HG03558 (cell line): ENCODE data around the gene DYSF.
"Not testable (repeated sequence)": the region's sequence is repeated elsewhere in the genome, so short reads cannot be mapped to it uniquely, and the experiment has no call there.

Experiments used
- ATAC-seq: cut with Tn5 transposase; IDR thresholded peaks from one replicate; pipeline ENCODE4 v1.9.1; 2021; ENCODE audit warnings: moderate number of reproducible peaks; ENCODE audit not compliant: unreplicated experiment; ENCODE audit errors: extremely low read depth

Gene DYSF

GRCh38 chr2:71453404-71454220, at the start of gene DYSF:
TSS of gene DYSF (plus strand) at chr2:71453561.
- ATAC-seq: no peak

- no peak for ATAC-seq
Observed at GRCh38 chr2:71409611-71410010, 43.8 kb upstream of the DYSF start.

GRCh38 chr2:71410696-71411095, 42.7 kb upstream of the DYSF start:
- no peak for ATAC-seq

GRCh38 chr2:71416866-71417265, 36.5 kb upstream of the DYSF start:
- ATAC-seq: not testable (repeated sequence)

- no peak for ATAC-seq
Observed at GRCh38 chr2:71417300-71418202, 35.8 kb upstream of the DYSF start.

- no peak for ATAC-seq
Observed at GRCh38 chr2:71419145-71419544, 34.2 kb upstream of the DYSF start.

- ATAC-seq: no peak
Observed at GRCh38 chr2:71419976-71420375, 33.4 kb upstream of the DYSF start.

- no peak for ATAC-seq
Observed at GRCh38 chr2:71422786-71423185, 30.6 kb upstream of the DYSF start.

GRCh38 chr2:71423817-71424420, 29.4 kb upstream of the DYSF start:
- no peak for ATAC-seq

- ATAC-seq: no peak
Observed at GRCh38 chr2:71426721-71427120, 26.6 kb upstream of the DYSF start.

- ATAC-seq: no peak
Observed at GRCh38 chr2:71428472-71429383, 24.6 kb upstream of the DYSF start.

GRCh38 chr2:71445142-71445541, 8.2 kb upstream of the DYSF start:
- ATAC-seq: not testable (repeated sequence)

GRCh38 chr2:71446505-71446904, 6.9 kb upstream of the DYSF start:
- ATAC-seq: no peak

GRCh38 chr2:71449343-71449742, 4.0 kb upstream of the DYSF start:
- ATAC-seq: no peak

GRCh38 chr2:71451705-71452104, 1.7 kb upstream of the DYSF start:
- ATAC-seq: no peak

- no peak for ATAC-seq
Observed at GRCh38 chr2:71452565-71452964, 796 bp upstream of the DYSF start.

- no peak for ATAC-seq
Observed at GRCh38 chr2:71454221-71455010, 1.1 kb downstream of the DYSF start.

- ATAC-seq: no peak
Observed at GRCh38 chr2:71455011-71455740, 1.8 kb downstream of the DYSF start.
